ENCODE results near the gene SCUBE1. TPM values are rescaled to one million over a fixed set of nuclear protein-coding genes. Genes with fewer than 3 reads are reported as not detected.
A peak's percentile ranks its signal among the peaks of the same experiment; 100 is the strongest.

The SCUBE1 gene
- total RNA-seq, 4 donors from 2014 or later = 81.3 to 214 (median 141) TPM

DNA sequence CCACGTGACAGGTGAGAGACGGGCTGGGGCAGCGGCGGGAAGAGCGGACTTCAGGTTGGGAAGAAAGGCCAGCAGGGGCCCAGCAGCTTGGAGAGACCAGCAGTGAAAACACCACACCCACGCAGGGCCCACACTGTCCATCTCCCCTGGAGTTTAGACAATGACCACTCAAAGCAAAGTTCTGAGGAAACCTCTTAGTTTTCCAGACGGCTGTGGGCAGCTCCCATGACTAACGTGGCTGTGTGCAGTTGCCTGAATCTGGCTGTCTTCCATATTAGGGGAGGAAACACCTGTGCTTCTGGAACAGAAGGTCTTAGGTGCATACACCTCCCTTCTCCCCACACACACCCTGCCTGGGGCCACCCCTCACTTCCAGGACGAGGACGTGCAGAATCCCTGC is 85.6 kb downstream of the SCUBE1 start:
- peak overlapping the region in 1 of 4 donors; percentile 25 for H3K27ac ChIP-seq
- H3K4me1 ChIP-seq = peaks cover 0 to 25% (median 0%) of the 10 kb centered on the region in 4 donors
- no peaks in the 10 kb centered on the region for H3K36me3 ChIP-seq
- no peak overlapping the region for H3K4me3 ChIP-seq
- DNase-seq (ENCODE audit: low spot score in 2 of 2) = no peak
- H3K9me3 ChIP-seq = no peaks in the 10 kb centered on the region
- TF ChIP-seq EP300 (IDR thresholded peaks at IDR 0.05) (no peak), POLR2A (IDR thresholded peaks at IDR 0.05) (no peak)
- TF ChIP-seq, protein P1, sequence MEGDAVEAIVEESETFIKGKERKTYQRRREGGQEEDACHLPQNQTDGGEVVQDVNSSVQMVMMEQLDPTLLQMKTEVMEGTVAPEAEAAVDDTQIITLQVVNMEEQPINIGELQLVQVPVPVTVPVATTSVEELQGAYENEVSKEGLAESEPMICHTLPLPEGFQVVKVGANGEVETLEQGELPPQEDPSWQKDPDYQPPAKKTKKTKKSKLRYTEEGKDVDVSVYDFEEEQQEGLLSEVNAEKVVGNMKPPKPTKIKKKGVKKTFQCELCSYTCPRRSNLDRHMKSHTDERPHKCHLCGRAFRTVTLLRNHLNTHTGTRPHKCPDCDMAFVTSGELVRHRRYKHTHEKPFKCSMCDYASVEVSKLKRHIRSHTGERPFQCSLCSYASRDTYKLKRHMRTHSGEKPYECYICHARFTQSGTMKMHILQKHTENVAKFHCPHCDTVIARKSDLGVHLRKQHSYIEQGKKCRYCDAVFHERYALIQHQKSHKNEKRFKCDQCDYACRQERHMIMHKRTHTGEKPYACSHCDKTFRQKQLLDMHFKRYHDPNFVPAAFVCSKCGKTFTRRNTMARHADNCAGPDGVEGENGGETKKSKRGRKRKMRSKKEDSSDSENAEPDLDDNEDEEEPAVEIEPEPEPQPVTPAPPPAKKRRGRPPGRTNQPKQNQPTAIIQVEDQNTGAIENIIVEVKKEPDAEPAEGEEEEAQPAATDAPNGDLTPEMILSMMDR (IDR thresholded peaks at IDR 0.05) = no peak
- WGBS, 2 donors = 57% methylated on average over 10 of the region's 10 CpGs
- no peaks in the 10 kb centered on the region for H3K27me3 ChIP-seq

DNA sequence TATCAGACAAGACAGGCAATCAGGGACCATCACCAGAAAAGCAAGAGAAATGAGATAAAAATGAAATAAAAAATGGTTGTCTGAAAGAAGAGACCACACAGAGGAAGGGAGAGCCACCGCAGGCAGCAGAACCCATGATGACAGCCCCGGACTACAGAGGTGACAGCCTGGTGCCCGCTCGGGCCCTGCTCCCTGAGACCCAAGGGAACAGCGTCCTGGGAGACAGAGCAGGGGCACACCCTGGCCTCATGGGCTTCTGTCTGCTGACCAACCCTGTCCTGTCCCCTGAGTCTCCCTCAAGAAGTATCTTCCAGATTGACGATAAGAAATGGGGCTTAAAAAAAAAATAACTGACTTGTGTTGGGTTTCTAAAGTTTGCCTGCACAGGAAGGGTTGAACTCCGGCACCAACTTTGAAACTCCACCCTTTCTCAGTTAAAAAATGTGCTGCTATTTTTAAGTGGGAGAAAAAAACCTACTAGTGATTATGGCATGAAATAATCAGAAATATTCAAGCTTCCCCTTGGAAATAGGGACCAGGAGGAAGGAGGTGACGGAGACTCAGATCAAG is 86.1 kb downstream of the SCUBE1 start:
- no peak for TF ChIP-seq POLR2A (IDR thresholded peaks at IDR 0.05)
- TF ChIP-seq, protein P1 (IDR thresholded peaks at IDR 0.05) = no peak
- TF ChIP-seq EP300 (IDR thresholded peaks at IDR 0.05) = no peak
- WGBS, 2 donors = 56 to 63% methylated on average over 8 of the region's 8 CpGs
- H3K9me3 ChIP-seq = no peaks in the 10 kb centered on the region

DNA sequence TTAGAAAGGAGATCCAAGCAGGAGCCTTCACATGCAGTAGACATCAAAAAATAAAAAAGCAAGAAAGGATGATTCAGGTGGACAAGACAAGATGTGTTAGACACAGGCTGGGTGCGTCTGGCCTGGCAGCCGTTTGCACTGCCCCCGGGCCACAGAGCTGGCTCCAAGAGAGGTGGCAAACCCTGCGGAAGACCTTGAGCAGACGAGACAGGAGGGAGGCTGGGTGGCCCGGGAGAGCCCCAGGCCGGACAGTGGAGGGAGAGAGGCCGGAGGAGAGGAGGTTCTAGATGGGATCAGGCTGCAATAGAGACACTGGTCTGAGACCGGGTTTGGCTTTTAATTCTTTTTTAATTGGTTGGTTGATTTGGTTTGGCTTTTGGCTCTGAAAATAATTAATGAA is 86.6 kb downstream of the SCUBE1 start:
- Histone ChIP-seq H3K9me3 (no peaks in the 10 kb centered on the region), H3K27me3 (no peaks in the 10 kb centered on the region), H3K36me3 (no peaks in the 10 kb centered on the region), H3K4me3 (no peak overlapping the region), H3K4me1 (peaks cover 0 to 25% (median 0%) of the 10 kb centered on the region in 4 donors), H3K27ac (peak overlapping the region in 2 of 4 donors; percentile 25 to 64)
- no peak for DNase-seq (ENCODE audit: low spot score in 2 of 2)
- WGBS, 2 donors = 83 to 85% methylated on average over 9 of the region's 9 CpGs
- TF ChIP-seq EP300 (IDR thresholded peaks at IDR 0.05) (no peak), POLR2A (IDR thresholded peaks at IDR 0.05) (no peak)
- TF ChIP-seq, protein P1 (IDR thresholded peaks at IDR 0.05) = no peak

More for the DNA sequence above, 86.1 kb downstream of the SCUBE1 start:
- Histone ChIP-seq H3K4me3 (no peak overlapping the region), H3K36me3 (no peaks in the 10 kb centered on the region), H3K4me1 (peaks cover 0 to 25% (median 0%) of the 10 kb centered on the region in 4 donors), H3K27me3 (no peaks in the 10 kb centered on the region), H3K27ac (peak overlapping the region in 2 of 4 donors; percentile 25 to 64)
- DNase-seq (ENCODE audit: low spot score in 2 of 2) = no peak

DNA sequence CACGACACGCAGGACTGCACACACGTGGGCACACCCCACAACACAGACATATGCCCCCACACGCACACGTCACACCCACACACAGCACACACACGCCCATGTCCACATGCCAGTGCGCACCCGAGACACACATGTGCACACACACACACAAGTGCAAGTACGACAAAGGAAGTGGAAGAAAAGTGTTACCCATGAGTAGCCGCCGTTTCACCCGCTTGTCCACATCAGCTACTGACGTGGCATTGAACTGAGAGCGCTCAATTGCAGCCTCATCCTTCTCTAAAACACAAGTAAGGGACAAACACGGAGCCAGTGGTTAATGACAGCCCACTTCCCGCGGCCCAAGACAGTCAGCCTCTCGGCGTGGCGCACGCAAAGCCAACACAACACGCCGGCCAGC is 87.9 kb downstream of the SCUBE1 start:
- 86 to 87% methylated on average over 21 to 23 of the region's 23 CpGs for WGBS, 2 donors
- Histone ChIP-seq H3K4me1 (peaks cover 0 to 25% (median 0%) of the 10 kb centered on the region in 4 donors), H3K4me3 (no peak overlapping the region), H3K36me3 (no peaks in the 10 kb centered on the region), H3K27me3 (no peaks in the 10 kb centered on the region), H3K9me3 (no peaks in the 10 kb centered on the region), H3K27ac (no peak overlapping the region)
- no peak for DNase-seq (ENCODE audit: low spot score in 2 of 2)
- TF ChIP-seq, protein P1 (IDR thresholded peaks at IDR 0.05) = no peak
- no peak for TF ChIP-seq EP300 (IDR thresholded peaks at IDR 0.05)
- no peak for TF ChIP-seq POLR2A (IDR thresholded peaks at IDR 0.05)

DNA sequence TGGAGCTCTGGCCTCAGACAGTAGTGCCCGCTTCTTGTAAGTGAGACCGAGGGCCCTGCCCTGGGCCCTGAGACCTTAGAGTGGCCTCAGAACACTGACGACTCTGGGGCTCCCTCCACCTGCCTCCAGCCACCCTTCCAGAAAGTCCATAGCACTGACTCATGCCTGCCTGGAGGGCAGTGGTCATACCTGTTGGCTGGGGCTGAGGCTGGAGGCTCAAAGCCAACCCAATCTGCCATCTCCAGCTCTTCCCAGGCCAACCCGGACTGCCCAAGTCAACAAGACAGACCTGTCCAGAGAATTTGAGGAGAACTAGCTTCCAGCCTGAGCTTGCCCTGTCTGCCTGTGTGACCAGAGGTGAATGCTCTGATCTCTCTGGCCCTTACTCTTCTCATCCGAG is 89.3 kb downstream of the SCUBE1 start:
- no peak for DNase-seq (ENCODE audit: low spot score in 2 of 2)
- peak overlapping the region in 1 of 4 donors; percentile 6 for H3K27ac ChIP-seq
- H3K4me3 ChIP-seq = no peak overlapping the region
- TF ChIP-seq POLR2A (IDR thresholded peaks at IDR 0.05) (no peak), EP300 (IDR thresholded peaks at IDR 0.05) (no peak)
- TF ChIP-seq, protein P1 (IDR thresholded peaks at IDR 0.05) = no peak
- no peaks in the 10 kb centered on the region for H3K9me3 ChIP-seq
- peaks cover 0 to 19% (median 0%) of the 10 kb centered on the region in 4 donors for H3K4me1 ChIP-seq
- no peaks in the 10 kb centered on the region for H3K36me3 ChIP-seq
- H3K27me3 ChIP-seq = no peaks in the 10 kb centered on the region
- 92 to 96% methylated on average over 5 of the region's 5 CpGs for WGBS, 2 donors
